ENCODE results near the gene NTRK3.

The NTRK3 gene

GRCh38 chr15:88002706-88003105 is 253.8 kb downstream of the NTRK3 start:
- Histone ChIP-seq H3F3A (ENCODE audit: low read depth) (no peaks in the 10 kb centered on the region), H3K9me2 (replicated peaks; ENCODE audit: low read depth, low read length) (no peaks in the 10 kb centered on the region), H3K9me3 (ENCODE audit: insufficient read depth, low read depth, low read length) (no peaks in the 10 kb centered on the region; the same call in 1 of the 2 replicates), H3K27me3 (ENCODE audit: insufficient read depth, low read length, poor library complexity, severe bottlenecking) (no peaks in the 10 kb centered on the region), H3K4me3 (ENCODE audit: low read length, poor library complexity, severe bottlenecking) (no peak overlapping the region), H3K4me1 (ENCODE audit: insufficient read depth, low read length, poor library complexity, severe bottlenecking) (no peaks in the 10 kb centered on the region), H3K4me2 (ENCODE audit: low read depth, low read length, poor library complexity, severe bottlenecking) (no peak overlapping the region), H3K9ac (ENCODE audit: low read depth, low read length, poor library complexity, severe bottlenecking) (no peak overlapping the region), H2AFZ (ENCODE audit: low read length) (no peak overlapping the region), H3K79me2 (ENCODE audit: insufficient read depth, low read length) (no peaks in the 10 kb centered on the region), H3K36me3 (ENCODE audit: insufficient read depth, low read length) (no peaks in the 10 kb centered on the region), H4K20me1 (ENCODE audit: insufficient read depth, low read length, poor library complexity, severe bottlenecking) (no peaks in the 10 kb centered on the region)
- TF ChIP-seq, protein P1, sequence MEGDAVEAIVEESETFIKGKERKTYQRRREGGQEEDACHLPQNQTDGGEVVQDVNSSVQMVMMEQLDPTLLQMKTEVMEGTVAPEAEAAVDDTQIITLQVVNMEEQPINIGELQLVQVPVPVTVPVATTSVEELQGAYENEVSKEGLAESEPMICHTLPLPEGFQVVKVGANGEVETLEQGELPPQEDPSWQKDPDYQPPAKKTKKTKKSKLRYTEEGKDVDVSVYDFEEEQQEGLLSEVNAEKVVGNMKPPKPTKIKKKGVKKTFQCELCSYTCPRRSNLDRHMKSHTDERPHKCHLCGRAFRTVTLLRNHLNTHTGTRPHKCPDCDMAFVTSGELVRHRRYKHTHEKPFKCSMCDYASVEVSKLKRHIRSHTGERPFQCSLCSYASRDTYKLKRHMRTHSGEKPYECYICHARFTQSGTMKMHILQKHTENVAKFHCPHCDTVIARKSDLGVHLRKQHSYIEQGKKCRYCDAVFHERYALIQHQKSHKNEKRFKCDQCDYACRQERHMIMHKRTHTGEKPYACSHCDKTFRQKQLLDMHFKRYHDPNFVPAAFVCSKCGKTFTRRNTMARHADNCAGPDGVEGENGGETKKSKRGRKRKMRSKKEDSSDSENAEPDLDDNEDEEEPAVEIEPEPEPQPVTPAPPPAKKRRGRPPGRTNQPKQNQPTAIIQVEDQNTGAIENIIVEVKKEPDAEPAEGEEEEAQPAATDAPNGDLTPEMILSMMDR (conservative IDR thresholded peaks at IDR 0.05; ENCODE audit: low read length): no peak
- TF ChIP-seq EZH2phosphoT487 (IDR thresholded peaks at IDR 0.05; ENCODE audit: borderline replicate concordance): no peak

GRCh38 chr15:87998630-87999029 is 257.9 kb downstream of the NTRK3 start:
- Histone ChIP-seq H3K79me2 (ENCODE audit: insufficient read depth, low read length) (no peaks in the 10 kb centered on the region), H2AFZ (ENCODE audit: low read length) (no peak overlapping the region), H3K4me3 (ENCODE audit: low read length, poor library complexity, severe bottlenecking) (no peak overlapping the region), H3F3A (ENCODE audit: low read depth) (no peaks in the 10 kb centered on the region), H3K36me3 (ENCODE audit: insufficient read depth, low read length) (no peaks in the 10 kb centered on the region), H4K20me1 (ENCODE audit: insufficient read depth, low read length, poor library complexity, severe bottlenecking) (no peaks in the 10 kb centered on the region), H3K27me3 (ENCODE audit: insufficient read depth, low read length, poor library complexity, severe bottlenecking) (no peaks in the 10 kb centered on the region), H3K4me2 (ENCODE audit: low read depth, low read length, poor library complexity, severe bottlenecking) (no peak overlapping the region), H3K9ac (ENCODE audit: low read depth, low read length, poor library complexity, severe bottlenecking) (no peak overlapping the region), H3K4me1 (ENCODE audit: insufficient read depth, low read length, poor library complexity, severe bottlenecking) (no peaks in the 10 kb centered on the region), H3K9me3 (ENCODE audit: insufficient read depth, low read depth, low read length) (no peaks in the 10 kb centered on the region; the same call in 1 of the 2 replicates), H3K9me2 (replicated peaks; ENCODE audit: low read depth, low read length) (no peaks in the 10 kb centered on the region)
- no peak for TF ChIP-seq EZH2phosphoT487 (IDR thresholded peaks at IDR 0.05; ENCODE audit: borderline replicate concordance)
- TF ChIP-seq, protein P1 (conservative IDR thresholded peaks at IDR 0.05; ENCODE audit: low read length): no peak

GRCh38 chr15:87986776-87987175 is 269.8 kb downstream of the NTRK3 start:
- Histone ChIP-seq H3K9me3 (ENCODE audit: insufficient read depth, low read depth, low read length) (no peaks in the 10 kb centered on the region), H3K27me3 (ENCODE audit: insufficient read depth, low read length, poor library complexity, severe bottlenecking) (no peaks in the 10 kb centered on the region), H3K9ac (ENCODE audit: low read depth, low read length, poor library complexity, severe bottlenecking) (no peak overlapping the region), H3K4me1 (ENCODE audit: insufficient read depth, low read length, poor library complexity, severe bottlenecking) (no peaks in the 10 kb centered on the region), H3K79me2 (ENCODE audit: insufficient read depth, low read length) (no peaks in the 10 kb centered on the region), H3K4me3 (ENCODE audit: low read length, poor library complexity, severe bottlenecking) (no peak overlapping the region), H3K4me2 (ENCODE audit: low read depth, low read length, poor library complexity, severe bottlenecking) (no peak overlapping the region), H3F3A (ENCODE audit: low read depth) (no peaks in the 10 kb centered on the region), H4K20me1 (ENCODE audit: insufficient read depth, low read length, poor library complexity, severe bottlenecking) (no peaks in the 10 kb centered on the region), H3K9me2 (replicated peaks; ENCODE audit: low read depth, low read length) (no peaks in the 10 kb centered on the region), H3K36me3 (ENCODE audit: insufficient read depth, low read length) (no peaks in the 10 kb centered on the region), H2AFZ (ENCODE audit: low read length) (no peak overlapping the region)
- TF ChIP-seq, protein P1 (conservative IDR thresholded peaks at IDR 0.05; ENCODE audit: low read length): no peak
- no peak for TF ChIP-seq EZH2phosphoT487 (IDR thresholded peaks at IDR 0.05; ENCODE audit: borderline replicate concordance)

Data from Loucy (cell line).